ENCODE results near the gene CORO1C.

The CORO1C gene

GRCh38 chr12:108611884-108612415 lies 119.4 kb downstream of the CORO1C start:
- H3K79me2 ChIP-seq (ENCODE audit: control insufficient read depth, insufficient read depth, low read length, poor library complexity) = peaks cover 4% of the 10 kb centered on the region
- H2BK5ac ChIP-seq (ENCODE audit: low read depth, low read length, poor library complexity) = peak overlapping the region; percentile 2
- H3K9ac ChIP-seq (ENCODE audit: low read length) = no peak overlapping the region
- peak overlapping the region; percentile 47 for H2BK120ac ChIP-seq (ENCODE audit: insufficient read depth, low read length, poor library complexity)
- no peaks in the 10 kb centered on the region for H3K36me3 ChIP-seq (ENCODE audit: control insufficient read depth in 1 of 2, insufficient read depth in 2 of 2, low read length in 2 of 2)
- no peak overlapping the region for H4K12ac ChIP-seq (ENCODE audit: low read depth, low read length)
- H2AK5ac ChIP-seq (ENCODE audit: low read length) = no peak overlapping the region
- peaks cover 15 to 22% of the 10 kb centered on the region in 2 experiments for H3K4me1 ChIP-seq (ENCODE audit: control insufficient read depth in 1 of 2, insufficient read depth in 2 of 2, low read length in 2 of 2)
- H4K8ac ChIP-seq (ENCODE audit: low read depth, low read length) = peak overlapping the region; percentile 47
- H3K27ac ChIP-seq (ENCODE audit: low read depth, low read length) = no peak overlapping the region
- no peak overlapping the region for H3K14ac ChIP-seq (ENCODE audit: low read length)
- no peak overlapping the region for H3K4me2 ChIP-seq (ENCODE audit: low read length)
- no peaks in the 10 kb centered on the region for H3K9me3 ChIP-seq (ENCODE audit: insufficient read depth, low read depth, low read length)
- DNase-seq = peak; percentile 45 to 59
- no CpG with 5 or more reads among the region's 5 CpGs for WGBS (ENCODE audit: extremely low coverage, insufficient coverage, insufficient read length)
- H2AFZ ChIP-seq (ENCODE audit: insufficient read depth, low read length, poor library complexity) = no peak overlapping the region
- H3K27me3 ChIP-seq (ENCODE audit: insufficient read depth, low read length) = no peaks in the 10 kb centered on the region
- H3K79me1 ChIP-seq (ENCODE audit: low read length) = peaks cover 25% of the 10 kb centered on the region
- H2BK12ac ChIP-seq (ENCODE audit: low read length) = peak overlapping the region; percentile 19
- no peak overlapping the region for H3K23ac ChIP-seq (ENCODE audit: low read length)
- peak overlapping the region; percentile 77 for H4K91ac ChIP-seq (ENCODE audit: low read depth, low read length)
- no peak overlapping the region for H3K18ac ChIP-seq (ENCODE audit: low read length)
- H3K4ac ChIP-seq (ENCODE audit: low read depth, low read length) = peak overlapping the region; percentile 1
- H3K4me3 ChIP-seq (ENCODE audit: low read depth, low read length) = no peak overlapping the region

GRCh38 chr12:108610856-108611605 lies 120.3 kb downstream of the CORO1C start:
- Histone ChIP-seq H2AFZ (ENCODE audit: insufficient read depth, low read length, poor library complexity) (no peak overlapping the region), H3K27ac (ENCODE audit: low read depth, low read length) (no peak overlapping the region), H3K36me3 (ENCODE audit: control insufficient read depth in 1 of 2, insufficient read depth in 2 of 2, low read length in 2 of 2) (no peaks in the 10 kb centered on the region), H3K27me3 (ENCODE audit: insufficient read depth, low read length) (no peaks in the 10 kb centered on the region), H4K12ac (ENCODE audit: low read depth, low read length) (no peak overlapping the region), H4K91ac (ENCODE audit: low read depth, low read length) (peak overlapping the region; percentile 28), H2AK5ac (ENCODE audit: low read length) (peak overlapping the region; percentile 65), H3K14ac (ENCODE audit: low read length) (peak overlapping the region; percentile 8), H3K79me2 (ENCODE audit: control insufficient read depth, insufficient read depth, low read length, poor library complexity) (peaks cover 4% of the 10 kb centered on the region), H2BK5ac (ENCODE audit: low read depth, low read length, poor library complexity) (no peak overlapping the region), H3K18ac (ENCODE audit: low read length) (no peak overlapping the region), H3K79me1 (ENCODE audit: low read length) (peaks cover 18% of the 10 kb centered on the region), H3K4me1 (ENCODE audit: control insufficient read depth in 1 of 2, insufficient read depth in 2 of 2, low read length in 2 of 2) (peaks cover 12 to 20% of the 10 kb centered on the region in 2 experiments), H3K9me3 (ENCODE audit: insufficient read depth, low read depth, low read length) (peaks cover 1% of the 10 kb centered on the region), H3K9ac (ENCODE audit: low read length) (no peak overlapping the region), H3K23ac (ENCODE audit: low read length) (no peak overlapping the region), H3K4me2 (ENCODE audit: low read length) (no peak overlapping the region), H2BK12ac (ENCODE audit: low read length) (peak overlapping the region; percentile 85), H3K4ac (ENCODE audit: low read depth, low read length) (no peak overlapping the region), H3K4me3 (ENCODE audit: low read depth, low read length) (no peak overlapping the region), H2BK120ac (ENCODE audit: insufficient read depth, low read length, poor library complexity) (peak overlapping the region; percentile 5), H4K8ac (ENCODE audit: low read depth, low read length) (peak overlapping the region; percentile 10)
- WGBS (ENCODE audit: extremely low coverage, insufficient coverage, insufficient read length) = no CpG with 5 or more reads among the region's 15 CpGs
- DNase-seq = no peak

DNA sequence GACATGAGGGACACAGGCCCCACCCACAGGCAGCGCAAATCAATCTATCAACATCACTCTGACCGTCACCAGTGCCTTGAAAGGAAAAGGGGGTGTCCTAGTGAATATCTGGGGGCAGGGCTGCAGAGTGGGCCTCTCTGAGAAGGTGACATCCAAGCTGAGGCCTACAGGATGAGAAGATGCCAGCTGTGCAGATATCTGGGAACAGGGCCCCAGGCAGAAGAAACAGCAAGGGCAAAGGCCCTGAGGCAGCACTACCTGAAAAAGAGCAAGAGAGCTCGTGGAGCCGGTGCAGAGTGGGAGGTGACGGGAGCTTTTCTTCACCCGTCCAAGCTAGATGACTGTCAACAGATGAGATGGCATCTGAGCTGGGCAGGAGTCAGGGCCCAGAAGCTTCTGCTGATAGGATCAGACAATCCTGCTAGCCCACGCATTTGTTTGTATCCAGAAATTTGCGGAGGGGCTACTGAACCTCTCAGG lies 120.9 kb downstream of the CORO1C start:
- H3K4ac ChIP-seq (ENCODE audit: low read depth, low read length) = no peak overlapping the region
- H3K36me3 ChIP-seq (ENCODE audit: control insufficient read depth in 1 of 2, insufficient read depth in 2 of 2, low read length in 2 of 2) = no peaks in the 10 kb centered on the region
- no peak overlapping the region for H3K27ac ChIP-seq (ENCODE audit: low read depth, low read length)
- H3K4me3 ChIP-seq (ENCODE audit: low read depth, low read length) = no peak overlapping the region
- H2BK12ac ChIP-seq (ENCODE audit: low read length) = peak overlapping the region; percentile 85
- H3K9ac ChIP-seq (ENCODE audit: low read length) = no peak overlapping the region
- no peak overlapping the region for H3K4me2 ChIP-seq (ENCODE audit: low read length)
- H3K79me1 ChIP-seq (ENCODE audit: low read length) = peaks cover 18% of the 10 kb centered on the region
- no CpG with 5 or more reads among the region's 8 CpGs for WGBS (ENCODE audit: extremely low coverage, insufficient coverage, insufficient read length)
- H3K79me2 ChIP-seq (ENCODE audit: control insufficient read depth, insufficient read depth, low read length, poor library complexity) = peaks cover 4% of the 10 kb centered on the region
- H2AK5ac ChIP-seq (ENCODE audit: low read length) = peak overlapping the region; percentile 65
- peak overlapping the region; percentile 5 for H2BK120ac ChIP-seq (ENCODE audit: insufficient read depth, low read length, poor library complexity)
- no peak overlapping the region for H2AFZ ChIP-seq (ENCODE audit: insufficient read depth, low read length, poor library complexity)
- no peaks in the 10 kb centered on the region for H3K27me3 ChIP-seq (ENCODE audit: insufficient read depth, low read length)
- H4K12ac ChIP-seq (ENCODE audit: low read depth, low read length) = no peak overlapping the region
- H3K14ac ChIP-seq (ENCODE audit: low read length) = no peak overlapping the region
- peaks cover 3% of the 10 kb centered on the region for H3K9me3 ChIP-seq (ENCODE audit: insufficient read depth, low read depth, low read length)
- no peak overlapping the region for H2BK5ac ChIP-seq (ENCODE audit: low read depth, low read length, poor library complexity)
- no peak for DNase-seq
- peak overlapping the region; percentile 10 for H4K8ac ChIP-seq (ENCODE audit: low read depth, low read length)
- H4K91ac ChIP-seq (ENCODE audit: low read depth, low read length) = peak overlapping the region; percentile 28
- H3K23ac ChIP-seq (ENCODE audit: low read length) = no peak overlapping the region
- H3K18ac ChIP-seq (ENCODE audit: low read length) = no peak overlapping the region
- H3K4me1 ChIP-seq (ENCODE audit: control insufficient read depth in 1 of 2, insufficient read depth in 2 of 2, low read length in 2 of 2) = peaks cover 12 to 25% of the 10 kb centered on the region in 2 experiments

DNA sequence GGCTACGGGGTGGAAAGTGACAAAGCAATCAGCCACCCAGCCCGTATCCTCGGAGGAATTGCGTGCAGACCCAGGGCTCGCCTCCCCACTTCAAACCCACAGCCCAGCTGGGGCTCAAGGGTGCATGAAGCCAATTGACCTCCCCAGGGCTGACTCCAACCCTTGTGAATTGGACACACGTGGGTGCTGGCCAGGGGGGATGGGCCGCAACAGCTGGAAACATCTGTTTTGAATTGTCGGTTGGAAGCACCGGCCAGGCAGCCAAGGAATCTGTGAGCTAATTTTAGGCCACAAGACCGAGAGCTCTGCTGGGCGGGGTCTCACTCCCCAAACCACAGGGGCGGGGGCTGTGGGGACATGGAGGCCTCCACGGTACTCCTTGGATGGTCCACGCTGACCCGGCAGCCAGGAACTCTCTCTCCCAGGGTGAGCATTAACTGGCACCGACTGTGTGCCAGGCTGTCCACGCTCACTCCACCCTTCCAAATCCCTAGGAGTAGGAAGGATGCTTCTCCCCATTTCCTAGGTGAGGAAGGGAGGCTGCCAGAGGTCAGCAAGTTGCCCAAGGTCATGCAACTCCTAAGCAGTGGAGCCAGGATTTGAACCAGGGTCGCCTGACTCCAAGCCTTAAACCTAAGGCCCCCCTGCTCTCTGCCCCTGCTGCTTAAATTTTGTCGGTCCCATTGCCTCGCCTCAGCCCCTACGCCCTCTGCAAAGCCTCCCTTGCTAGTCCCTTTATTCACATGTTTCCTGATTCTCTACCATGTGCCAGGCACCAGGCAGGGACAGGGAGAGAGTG lies 121.6 kb downstream of the CORO1C start:
- H3K79me1 ChIP-seq (ENCODE audit: low read length) = peaks cover 17% of the 10 kb centered on the region

More for the DNA sequence above, 121.6 kb downstream of the CORO1C start:
- DNase-seq = no peak
- no peak overlapping the region for H3K27ac ChIP-seq (ENCODE audit: low read depth, low read length)
- H2BK5ac ChIP-seq (ENCODE audit: low read depth, low read length, poor library complexity) = no peak overlapping the region
- H4K8ac ChIP-seq (ENCODE audit: low read depth, low read length) = no peak overlapping the region
- H3K4me3 ChIP-seq (ENCODE audit: low read depth, low read length) = no peak overlapping the region
- no peak overlapping the region for H3K4me2 ChIP-seq (ENCODE audit: low read length)
- H3K79me2 ChIP-seq (ENCODE audit: control insufficient read depth, insufficient read depth, low read length, poor library complexity) = peaks cover 4% of the 10 kb centered on the region
- no peaks in the 10 kb centered on the region for H3K36me3 ChIP-seq (ENCODE audit: control insufficient read depth in 1 of 2, insufficient read depth in 2 of 2, low read length in 2 of 2)
- H2BK120ac ChIP-seq (ENCODE audit: insufficient read depth, low read length, poor library complexity) = peak overlapping the region; percentile 0
- H3K9me3 ChIP-seq (ENCODE audit: insufficient read depth, low read depth, low read length) = peaks cover 3% of the 10 kb centered on the region
- no peak overlapping the region for H3K23ac ChIP-seq (ENCODE audit: low read length)
- H3K18ac ChIP-seq (ENCODE audit: low read length) = peak overlapping the region; percentile 21
- no peak overlapping the region for H3K9ac ChIP-seq (ENCODE audit: low read length)
- peak overlapping the region; percentile 31 for H2AFZ ChIP-seq (ENCODE audit: insufficient read depth, low read length, poor library complexity)
- H3K27me3 ChIP-seq (ENCODE audit: insufficient read depth, low read length) = no peaks in the 10 kb centered on the region
- no peak overlapping the region for H3K4ac ChIP-seq (ENCODE audit: low read depth, low read length)
- peaks cover 12 to 26% of the 10 kb centered on the region in 2 experiments for H3K4me1 ChIP-seq (ENCODE audit: control insufficient read depth in 1 of 2, insufficient read depth in 2 of 2, low read length in 2 of 2)
- no peak overlapping the region for H4K12ac ChIP-seq (ENCODE audit: low read depth, low read length)
- H4K91ac ChIP-seq (ENCODE audit: low read depth, low read length) = peak overlapping the region; percentile 28
- peak overlapping the region; percentile 85 for H2BK12ac ChIP-seq (ENCODE audit: low read length)
- no peak overlapping the region for H3K14ac ChIP-seq (ENCODE audit: low read length)
- H2AK5ac ChIP-seq (ENCODE audit: low read length) = peak overlapping the region; percentile 21
- no CpG with 5 or more reads among the region's 21 CpGs for WGBS (ENCODE audit: extremely low coverage, insufficient coverage, insufficient read length)
